Large intestine (tissue), 3 donors: ENCODE results near the gene RNASE11. TPM values are rescaled to one million over a fixed set of nuclear protein-coding genes. Genes with fewer than 3 reads are reported as not detected.

Source experiments
- DNase-seq, 2 donors: peaks; one replicate each; pipeline versions ENCODE4 v3.0.0 to v3.0.0-alpha.2; 2013
- H3K27ac ChIP-seq: one replicate; pipeline ENCODE4 v1.5.1; 2013; ENCODE audit warnings: low read length
- H3K27me3 ChIP-seq: 2 replicates; pipeline ENCODE4 v1.6.1; 2013; ENCODE audit warnings: low read length; ENCODE audit not compliant: control insufficient read depth, insufficient read depth
- H3K36me3 ChIP-seq: 2 replicates; pipeline ENCODE4 v1.6.1; 2013; ENCODE audit warnings: low read length; ENCODE audit not compliant: control insufficient read depth, insufficient read depth
- H3K4me1 ChIP-seq: one replicate; pipeline ENCODE4 v1.6.1; 2013; ENCODE audit warnings: low read length; ENCODE audit not compliant: control insufficient read depth, insufficient read depth
- H3K4me3 ChIP-seq: one replicate; pipeline ENCODE4 v1.5.1; 2013; ENCODE audit warnings: low read length
- H3K9me3 ChIP-seq: one replicate; pipeline ENCODE4 v1.6.1; 2013; ENCODE audit warnings: mild to moderate bottlenecking, low read depth, low read length, moderate library complexity; ENCODE audit not compliant: control insufficient read depth
- WGBS: methylation state at CpG from one replicate; pipeline ENCODE4 v1.1.5; 2013; ENCODE audit warnings: low lambda C conversion rate; ENCODE audit not compliant: insufficient coverage; 5-methylcytosine and 5-hydroxymethylcytosine counted together
- polyA plus RNA-seq: library from polyadenylated mRNA; unstranded; fragments of 120-200 nt; gene quantifications from one replicate; pipeline ENCODE4 v1.2.1, GENCODE V29; 2013

The RNASE11 gene
- polyA plus RNA-seq, 1 donor: not detected

- WGBS: 100% methylated on average over 1 of the region's 4 CpGs
- Histone ChIP-seq H3K36me3 (no peaks in the 10 kb centered on the region), H3K9me3 (no peaks in the 10 kb centered on the region), H3K4me3 (no peak overlapping the region), H3K27ac (no peak overlapping the region), H3K4me1 (no peaks in the 10 kb centered on the region), H3K27me3 (no peaks in the 10 kb centered on the region)
- DNase-seq: no peak
These were observed 47.9 kb downstream of the RNASE11 start for GRCh38 chr14:20539906-20540305.

Other genes starting within 250 kb of the RNASE11 start
- 30.9 TPM for gene PARP2, start 244.4 kb downstream of the RNASE11 start, polyA plus RNA-seq
- gene TEP1, start 174.5 kb downstream of the RNASE11 start, polyA plus RNA-seq: 98.8 TPM
- 0.64 TPM for gene KLHL33, start 151.8 kb downstream of the RNASE11 start, polyA plus RNA-seq
- 63.2 TPM for gene OSGEP, start 133.2 kb downstream of the RNASE11 start, polyA plus RNA-seq
- 218 TPM for gene APEX1, start 132.8 kb downstream of the RNASE11 start, polyA plus RNA-seq
- 44.0 TPM for gene PIP4P1, start 126.6 kb downstream of the RNASE11 start, polyA plus RNA-seq
- gene PNP, start 118.6 kb downstream of the RNASE11 start, polyA plus RNA-seq: 215 TPM
- gene RNASE10, start 82.5 kb downstream of the RNASE11 start, polyA plus RNA-seq: 1.0 TPM
- not detected for gene RNASE9, start 27.0 kb downstream of the RNASE11 start, polyA plus RNA-seq
- gene RNASE12, start 3.4 kb upstream of the RNASE11 start, polyA plus RNA-seq: not detected
- not detected for gene OR6S1, start 53.7 kb upstream of the RNASE11 start, polyA plus RNA-seq
- gene RNASE4, start 96.6 kb upstream of the RNASE11 start, polyA plus RNA-seq: 37.1 TPM
- 43.6 TPM for gene ANG, start 100.8 kb upstream of the RNASE11 start, polyA plus RNA-seq
- gene EDDM3A, start 157.9 kb upstream of the RNASE11 start, polyA plus RNA-seq: not detected
- gene EDDM3B, start 180.4 kb upstream of the RNASE11 start, polyA plus RNA-seq: not detected
- 15.9 TPM for gene RNASE6, start 193.3 kb upstream of the RNASE11 start, polyA plus RNA-seq
- 107 TPM for gene RNASE1, start 214.8 kb upstream of the RNASE11 start, polyA plus RNA-seq